RPMI7951 (cell line): Measurements from ENCODE around the gene POLE. TPM values are rescaled to one million over a fixed set of nuclear protein-coding genes. Genes with fewer than 3 reads are reported as not detected.

Experiments used
- DNase-seq: peaks from one replicate; pipeline ENCODE4 v3.0.0-alpha.2; 2012; ENCODE audit warnings: low read depth
- total RNA-seq: library from RNA; depleted of rRNA; stranded (reverse); fragments of >200 nt; shearing (Covaris generic); gene quantifications from 2 replicates; pipeline ENCODE4 v1.2.3, GENCODE V29; 2014

The POLE gene
- total RNA-seq, 1 experiment from 2014 or later = 14.9 TPM

- DNase-seq = peak; percentile 49
Measured at GRCh38 chr12:132597333-132598316, 89.5 kb downstream of the POLE start.

- peak; percentile 41 for DNase-seq
Measured at GRCh38 chr12:132596016-132596415, 91.1 kb downstream of the POLE start.

GRCh38 chr12:132595183-132595582, 92.0 kb downstream of the POLE start:
- DNase-seq = no peak

GRCh38 chr12:132593938-132594358, 93.2 kb downstream of the POLE start:
- DNase-seq = peak; percentile 96

- no peak for DNase-seq
Measured at GRCh38 chr12:132593521-132593920, 93.6 kb downstream of the POLE start.

GRCh38 chr12:132593071-132593470, 94.1 kb downstream of the POLE start:
- DNase-seq = no peak

- DNase-seq = no peak
Measured at GRCh38 chr12:132592282-132592970, 94.7 kb downstream of the POLE start.

GRCh38 chr12:132591107-132591935, 95.8 kb downstream of the POLE start:
- DNase-seq = no peak

- DNase-seq = no peak
Measured at GRCh38 chr12:132588821-132589669, 98.1 kb downstream of the POLE start.

GRCh38 chr12:132588319-132588718, 98.8 kb downstream of the POLE start:
- DNase-seq = no peak

GRCh38 chr12:132587781-132588180, 99.4 kb downstream of the POLE start:
- DNase-seq = no peak

GRCh38 chr12:132586929-132587328, 100.2 kb downstream of the POLE start:
- DNase-seq = no peak

- DNase-seq = no peak
Measured at GRCh38 chr12:132585177-132585576, 102.0 kb downstream of the POLE start.

- DNase-seq = no peak
Measured at GRCh38 chr12:132584429-132584828, 102.7 kb downstream of the POLE start.

GRCh38 chr12:132583736-132584135, 103.4 kb downstream of the POLE start:
- no peak for DNase-seq

- no peak for DNase-seq
Measured at GRCh38 chr12:132583411-132583710, 103.8 kb downstream of the POLE start.

- no peak for DNase-seq
Measured at GRCh38 chr12:132582582-132583410, 104.3 kb downstream of the POLE start.

- DNase-seq = no peak
Measured at GRCh38 chr12:132582058-132582420, 105.1 kb downstream of the POLE start.

GRCh38 chr12:132581348-132582057, 105.6 kb downstream of the POLE start:
- no peak for DNase-seq
